ENCODE results near the gene ZNF579.
"Not testable (repeated sequence)": the region's sequence is repeated elsewhere in the genome, so short reads cannot be mapped to it uniquely, and the experiment has no call there.

ZNF579 gene

GRCh38 chr19:55569477-55569876, 11.2 kb downstream of the ZNF579 start:
- not testable (repeated sequence) for DNase-seq (ENCODE audit: low read depth in 2 of 2)

DNA sequence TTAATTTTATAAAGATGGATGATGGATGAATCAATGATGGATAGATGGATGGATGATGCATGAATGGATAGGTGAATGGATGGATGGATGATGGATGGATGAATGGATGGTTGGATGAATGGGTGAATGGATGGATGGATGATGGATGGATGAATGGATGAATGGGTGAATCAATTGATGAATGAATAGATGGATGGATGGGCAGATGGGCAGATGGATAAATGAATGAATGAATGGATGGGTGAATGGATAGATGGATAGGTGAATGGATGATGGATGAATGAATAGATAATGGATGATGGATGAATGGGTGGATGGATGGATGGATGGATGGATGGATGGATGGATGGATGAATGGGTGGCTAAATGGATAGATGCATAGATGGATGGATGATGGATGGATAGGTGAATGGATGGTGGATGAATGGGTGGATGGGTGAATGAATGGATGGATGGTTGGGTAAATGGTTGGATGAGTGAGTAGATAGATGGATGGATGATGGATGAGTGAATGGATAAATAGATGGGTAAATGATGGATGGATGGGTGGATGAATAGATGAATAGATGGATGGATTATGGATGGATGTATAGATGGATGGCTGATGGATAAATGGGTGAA, 12.8 kb downstream of the ZNF579 start:
- DNase-seq (ENCODE audit: low read depth in 2 of 2): no peak

- DNase-seq (ENCODE audit: low read depth in 2 of 2): no peak
Measured at GRCh38 chr19:55566823-55567222, 13.8 kb downstream of the ZNF579 start.

DNA sequence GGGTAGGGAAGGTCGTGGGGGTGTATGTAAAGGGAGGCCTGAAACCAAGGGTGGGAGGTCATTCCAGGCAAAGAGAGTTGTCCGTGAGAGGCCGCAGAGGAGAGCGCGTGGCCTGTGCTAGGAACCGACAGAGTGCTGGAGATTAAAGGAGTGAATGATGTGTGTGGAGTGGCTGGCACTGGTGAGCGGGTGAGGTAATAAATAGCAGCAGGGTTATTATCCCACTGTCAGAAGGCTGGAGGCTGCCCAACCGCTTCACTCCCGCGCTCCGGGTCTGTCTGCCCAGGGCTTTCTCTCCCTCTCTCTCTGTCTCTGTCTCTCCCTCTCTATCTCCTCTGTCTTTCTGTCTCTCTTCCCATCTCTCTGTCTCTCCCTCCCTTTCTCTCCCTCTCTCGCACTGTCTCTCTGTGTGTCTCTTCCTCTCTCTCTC, 17.4 kb downstream of the ZNF579 start:
- no peak for DNase-seq (ENCODE audit: low read depth in 2 of 2)

- no peak for DNase-seq (ENCODE audit: low read depth in 2 of 2)
Measured at GRCh38 chr19:55559684-55560083, 21.0 kb downstream of the ZNF579 start.

GRCh38 chr19:55554741-55555152, 25.9 kb downstream of the ZNF579 start:
- DNase-seq (ENCODE audit: low read depth in 2 of 2): no peak

GRCh38 chr19:55554302-55554701, 26.3 kb downstream of the ZNF579 start:
- no peak for DNase-seq (ENCODE audit: low read depth in 2 of 2)

DNA sequence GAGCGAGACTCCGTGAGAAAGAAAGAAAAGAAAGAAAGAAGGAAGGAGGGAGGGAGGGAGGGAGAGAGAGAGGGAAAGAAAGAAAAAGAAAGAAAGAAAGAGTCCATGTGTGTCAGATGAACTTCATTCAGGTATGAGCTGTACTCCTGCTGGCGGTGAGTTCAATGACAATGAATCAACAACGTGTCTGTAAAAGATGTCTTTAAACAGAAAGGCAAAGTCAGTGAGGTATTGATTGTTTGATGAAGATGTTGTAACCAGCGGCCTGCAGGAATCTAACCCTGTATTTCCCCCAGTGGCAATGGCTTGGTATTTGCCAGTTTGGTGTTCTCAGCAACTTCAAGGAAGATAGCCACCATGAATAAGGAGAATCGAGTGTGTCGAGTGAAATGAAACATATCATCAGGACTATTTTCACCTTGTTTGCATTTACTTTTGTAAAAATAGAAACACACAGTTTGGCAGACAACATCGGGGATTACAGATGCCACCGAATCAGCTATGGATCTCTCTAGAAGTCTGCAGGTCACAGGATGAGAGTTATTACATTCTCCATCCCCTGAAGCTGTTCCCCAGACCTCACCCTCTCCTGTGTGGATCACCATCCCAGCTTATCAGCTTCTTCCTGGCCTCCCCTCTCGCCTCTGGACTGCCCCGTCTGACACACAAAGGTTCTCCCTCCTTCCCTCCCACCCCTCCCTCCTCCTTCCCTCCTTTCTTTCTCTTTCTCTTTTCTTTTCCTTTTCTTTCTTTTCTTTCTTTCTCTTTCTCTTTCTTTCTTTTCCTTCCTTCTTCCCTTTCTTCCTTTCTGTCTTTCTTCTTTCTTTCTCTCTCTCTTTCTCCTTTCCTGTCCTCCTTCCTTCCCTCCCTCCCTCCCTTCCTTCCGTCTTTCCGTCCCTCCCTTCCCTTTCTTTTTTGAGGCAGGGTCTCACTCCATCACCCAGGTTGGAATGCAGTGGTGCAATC, 27.1 kb downstream of the ZNF579 start:
- no peak for DNase-seq (ENCODE audit: low read depth in 2 of 2)

- DNase-seq (ENCODE audit: low read depth in 2 of 2): no peak
Measured at GRCh38 chr19:55552620-55553019, 28.0 kb downstream of the ZNF579 start.

DNA sequence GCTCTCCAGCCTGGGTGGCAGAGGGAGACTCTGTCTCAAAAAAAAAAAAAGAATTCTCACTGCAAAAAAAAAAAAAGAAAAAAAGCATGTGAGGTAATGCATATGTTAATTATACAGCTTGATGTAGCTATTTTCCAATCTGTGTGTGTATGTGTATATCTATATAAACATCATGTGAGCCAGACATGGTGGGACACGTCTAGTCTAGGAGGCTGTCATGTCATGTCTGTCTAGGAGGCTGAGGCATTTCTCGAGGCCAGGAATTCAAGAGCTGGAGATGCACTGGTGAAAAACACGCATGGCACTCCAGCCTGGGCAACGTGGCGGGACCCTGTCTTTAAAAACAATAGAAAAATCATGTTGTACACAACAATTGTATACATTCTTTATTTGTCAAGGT, 28.4 kb downstream of the ZNF579 start:
- no peak for DNase-seq (ENCODE audit: low read depth in 2 of 2)

DNA sequence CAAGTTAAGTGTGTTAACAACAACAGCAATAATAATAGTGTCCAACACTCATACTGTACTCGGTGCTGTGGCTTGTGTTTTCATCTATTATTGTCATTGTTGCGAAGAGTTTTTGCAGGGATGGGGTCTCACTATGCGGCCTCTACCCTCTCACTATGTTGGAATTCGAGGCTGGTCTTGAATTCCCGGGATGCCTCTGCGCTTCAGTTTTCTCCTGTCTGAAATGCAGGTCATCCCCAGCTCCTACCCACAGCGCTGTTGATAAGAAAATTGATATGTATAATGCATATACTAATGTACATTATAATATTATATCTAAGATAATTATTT, 30.4 kb downstream of the ZNF579 start:
- no peak for DNase-seq (ENCODE audit: low read depth in 2 of 2)

DNA sequence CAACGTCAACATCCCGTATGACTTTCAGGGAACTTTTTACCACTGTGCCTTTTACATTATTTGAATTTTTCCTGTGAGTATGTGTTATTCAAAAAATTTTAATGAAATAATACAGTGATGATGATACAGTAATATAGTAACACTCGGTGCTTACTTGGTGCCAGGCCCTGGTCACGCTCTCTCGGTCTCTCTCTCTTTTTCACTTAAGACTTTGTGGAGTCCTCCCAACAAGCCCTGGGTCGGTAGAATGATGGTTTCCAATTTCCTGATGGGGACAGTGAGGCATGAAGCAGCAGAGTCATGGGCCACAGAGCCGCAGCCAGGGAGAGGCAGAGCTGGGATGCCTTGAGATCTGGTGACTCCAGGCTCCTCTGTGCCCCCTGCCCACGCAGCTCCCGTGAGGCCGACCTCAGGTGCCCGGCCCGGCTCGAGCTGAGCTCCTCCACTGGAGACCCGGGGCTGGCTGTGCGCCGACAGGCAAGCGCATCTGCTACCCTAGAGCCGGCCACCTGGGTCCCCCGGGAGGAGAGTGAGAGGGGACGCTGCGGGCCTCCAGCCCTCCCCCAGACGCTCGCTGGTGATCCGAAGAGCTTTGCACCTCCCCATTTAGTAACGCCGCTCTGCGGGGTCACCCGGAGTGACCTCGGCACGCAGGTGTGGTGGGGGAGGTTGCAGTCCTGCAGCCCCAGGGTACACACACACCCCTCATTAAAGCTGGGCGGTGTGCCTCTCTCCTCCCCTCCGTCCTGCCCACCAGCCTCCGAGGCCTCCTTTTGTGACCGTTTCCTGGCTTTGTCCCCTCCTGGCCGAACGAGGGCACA, 30.9 kb downstream of the ZNF579 start:
- DNase-seq (ENCODE audit: low read depth in 2 of 2): no peak

DNA sequence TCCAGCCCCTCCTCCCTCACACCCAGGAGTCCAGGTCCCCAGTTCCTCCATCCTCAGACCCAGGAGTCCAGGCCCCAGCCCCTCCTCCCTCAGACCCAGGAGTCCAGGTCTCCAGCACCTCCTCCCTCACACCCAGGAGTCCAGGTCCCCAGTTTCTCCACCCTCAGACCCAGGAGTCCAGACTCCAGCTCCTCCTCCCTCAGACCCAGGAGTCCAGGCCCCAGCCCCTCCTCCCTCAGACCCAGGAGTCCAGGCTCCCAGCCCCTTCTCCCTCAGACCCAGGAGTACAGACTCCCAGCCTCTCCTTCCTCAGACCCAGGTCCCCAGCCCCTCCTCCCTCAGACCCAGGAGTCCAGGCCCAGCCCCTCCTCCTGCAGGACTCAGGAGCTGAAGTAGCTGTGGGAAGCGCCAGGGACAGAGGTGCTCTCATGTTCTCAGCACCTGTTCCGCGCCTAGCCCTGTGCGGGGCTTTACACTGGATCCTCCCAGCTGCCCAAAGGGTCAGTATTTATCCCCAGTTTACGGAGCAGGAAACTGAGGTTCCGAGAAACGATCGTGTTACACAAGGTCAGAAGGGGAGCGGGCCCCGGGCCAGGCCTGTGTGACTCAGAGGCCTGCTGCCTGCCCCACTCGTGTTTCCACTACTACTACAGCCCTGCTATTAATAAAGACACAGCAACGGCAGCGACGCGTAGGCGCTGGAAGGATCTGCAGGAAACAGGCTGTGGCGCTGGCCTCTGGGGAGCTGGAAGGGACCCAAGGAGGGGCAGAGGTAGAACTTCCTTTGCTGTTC, 33.6 kb downstream of the ZNF579 start:
- DNase-seq (ENCODE audit: low read depth in 2 of 2): no peak

DNA sequence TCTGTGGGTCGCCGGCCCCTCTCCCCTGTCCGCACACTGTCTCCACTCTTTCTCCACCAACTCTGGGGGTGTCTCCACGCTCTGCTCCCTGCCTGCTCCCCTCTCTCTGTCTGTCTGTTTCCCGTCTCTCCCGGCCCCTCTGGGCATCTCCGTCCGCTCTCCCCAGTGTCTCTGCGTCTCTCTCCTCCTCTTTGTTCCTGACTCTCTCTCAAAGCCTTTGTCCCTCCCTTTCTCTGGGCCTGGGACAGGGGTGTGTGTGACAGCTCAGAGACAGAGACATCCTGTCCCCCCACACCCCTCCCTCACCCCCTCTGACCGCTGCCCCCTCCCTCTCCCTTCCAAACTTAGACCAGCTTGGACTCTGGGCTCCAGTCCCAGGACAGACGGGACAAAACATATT, 34.6 kb downstream of the ZNF579 start:
- no peak for DNase-seq (ENCODE audit: low read depth in 2 of 2)

GRCh38 chr19:55545443-55545842, 35.2 kb downstream of the ZNF579 start, which contains the start of gene SBK3:
Gene SBK3 (minus strand): TSS chr19:55545543. CDS start chr19:55545543, 0 bp downstream.
- DNase-seq (ENCODE audit: low read depth in 2 of 2): no peak

- no peak for DNase-seq (ENCODE audit: low read depth in 2 of 2)
Measured at GRCh38 chr19:55544776-55545439, 35.7 kb downstream of the ZNF579 start.

DNA sequence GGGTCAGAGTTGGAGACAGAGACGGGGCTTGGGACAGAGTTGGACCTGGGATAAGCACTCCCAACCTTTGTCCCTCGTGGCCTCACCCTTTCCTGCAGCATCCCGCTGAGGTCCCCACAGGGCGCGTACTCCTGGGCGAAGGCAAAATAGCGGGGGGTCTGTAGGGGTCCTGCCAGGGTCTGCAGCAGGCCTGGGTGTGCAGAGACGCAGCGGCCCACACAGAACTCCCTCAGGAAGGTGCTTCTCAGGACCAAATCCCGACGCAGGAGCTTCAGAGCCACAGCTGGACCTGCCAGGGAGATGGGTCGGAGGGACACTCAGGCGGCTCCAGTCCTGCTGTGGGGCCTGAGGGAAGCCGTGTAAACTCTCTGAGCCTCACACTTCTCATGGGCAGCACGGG, 36.6 kb downstream of the ZNF579 start:
- DNase-seq (ENCODE audit: low read depth in 2 of 2): no peak

- no peak for DNase-seq (ENCODE audit: low read depth in 2 of 2)
Measured at GRCh38 chr19:55543567-55543966, 37.1 kb downstream of the ZNF579 start.

- no peak for DNase-seq (ENCODE audit: low read depth in 2 of 2)
Measured at GRCh38 chr19:55542292-55542855, 38.3 kb downstream of the ZNF579 start.

DNA sequence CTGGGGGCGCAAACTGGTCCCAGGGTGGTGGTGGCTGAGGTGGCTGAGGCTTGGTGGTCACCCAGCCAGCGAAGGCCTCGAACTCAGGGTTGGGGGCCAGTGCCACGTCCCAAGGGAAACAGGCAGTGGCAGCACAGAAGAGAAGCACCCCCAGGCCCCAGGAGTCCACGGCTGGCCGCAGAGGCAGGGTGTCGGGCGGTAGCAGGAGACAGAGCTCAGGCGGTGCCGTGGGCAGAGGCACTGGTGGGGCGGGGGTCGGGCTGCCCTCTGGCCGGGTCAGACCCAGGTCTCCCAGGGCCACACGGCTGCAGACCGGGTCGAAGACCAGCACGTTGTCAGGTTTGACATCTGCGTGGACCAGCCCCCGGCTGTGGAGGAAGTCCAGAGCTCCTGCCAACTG, 39.6 kb downstream of the ZNF579 start:
- DNase-seq (ENCODE audit: low read depth in 2 of 2): no peak

- DNase-seq (ENCODE audit: low read depth in 2 of 2): no peak
Measured at GRCh38 chr19:55540619-55541018, 40.0 kb downstream of the ZNF579 start.

Measured in stimulated activated CD4-positive, alpha-beta T cell treated with anti-CD3 and anti-CD28 coated beads, Interleukin-1b, Interleukin-23, amount 100 ng/mL, for 1 hour (primary cell).